Tibial artery (tissue), 4 donors: ENCODE data around the gene CMTR1.

Experiments used
- DNase-seq, 2 donors: peaks; one replicate each; pipeline ENCODE4 v3.0.0-alpha.2; 2019
- H3K27ac ChIP-seq, 2 donors: fragments of 200-600 bp; sonication (generic) in 1 of 2; 1 replicate in 1 of 2; 2 replicates in 1 of 2; pipeline ENCODE4 v1.5.1; 2018 to 2019; ENCODE audit warnings: mild to moderate bottlenecking in 1 of 2
- H3K27me3 ChIP-seq, 2 donors: fragments of 200-600 bp; sonication (generic) in 1 of 2; one replicate each; pipeline versions ENCODE4 v1.5.1 to v1.6.0; 2016 to 2019
- H3K36me3 ChIP-seq, 3 donors: fragments of 200-600 bp; sonication (generic) in 2 of 3; one replicate each; pipeline ENCODE4 v1.5.1; 2016 to 2019; ENCODE audit warnings: mild to moderate bottlenecking in 2 of 3
- H3K4me1 ChIP-seq, 4 donors: fragments of 200-600 bp; sonication (generic) in 2 of 4; 1 replicate in 3 of 4; 2 replicates in 1 of 4; pipeline ENCODE4 v1.5.1; 2016 to 2019
- H3K4me3 ChIP-seq, 2 donors: fragments of 200-600 bp; sonication (generic) in 1 of 2; 1 replicate in 1 of 2; 2 replicates in 1 of 2; pipeline ENCODE4 v1.5.1; 2018 to 2019; ENCODE audit warnings: mild to moderate bottlenecking in 2 of 2
- H3K9me3 ChIP-seq, 3 donors: fragments of 200-600 bp; sonication (generic) in 1 of 3; one replicate each; pipeline ENCODE4 v1.5.1; 2016 to 2019
- intact Hi-C: fragments of 100-400 bp; cut with DNase I; formaldehyde crosslinking; loops from one replicate; pipeline ENCODE4 v1.15.0; 2023; ENCODE audit warnings: low total_unique reads
- TF ChIP-seq, protein P1 (sequence below), 2 experiments: fragments of 200-600 bp in 1 of 2; fragments of 450-650 bp in 1 of 2; IDR thresholded peaks; one replicate each; pipeline ENCODE4 v1.5.1; 2017 to 2019; ENCODE audit warnings: antibody characterized with exemption in 2 of 2, mild to moderate bottlenecking in 1 of 2, moderate library complexity in 1 of 2

The CMTR1 gene

DNA sequence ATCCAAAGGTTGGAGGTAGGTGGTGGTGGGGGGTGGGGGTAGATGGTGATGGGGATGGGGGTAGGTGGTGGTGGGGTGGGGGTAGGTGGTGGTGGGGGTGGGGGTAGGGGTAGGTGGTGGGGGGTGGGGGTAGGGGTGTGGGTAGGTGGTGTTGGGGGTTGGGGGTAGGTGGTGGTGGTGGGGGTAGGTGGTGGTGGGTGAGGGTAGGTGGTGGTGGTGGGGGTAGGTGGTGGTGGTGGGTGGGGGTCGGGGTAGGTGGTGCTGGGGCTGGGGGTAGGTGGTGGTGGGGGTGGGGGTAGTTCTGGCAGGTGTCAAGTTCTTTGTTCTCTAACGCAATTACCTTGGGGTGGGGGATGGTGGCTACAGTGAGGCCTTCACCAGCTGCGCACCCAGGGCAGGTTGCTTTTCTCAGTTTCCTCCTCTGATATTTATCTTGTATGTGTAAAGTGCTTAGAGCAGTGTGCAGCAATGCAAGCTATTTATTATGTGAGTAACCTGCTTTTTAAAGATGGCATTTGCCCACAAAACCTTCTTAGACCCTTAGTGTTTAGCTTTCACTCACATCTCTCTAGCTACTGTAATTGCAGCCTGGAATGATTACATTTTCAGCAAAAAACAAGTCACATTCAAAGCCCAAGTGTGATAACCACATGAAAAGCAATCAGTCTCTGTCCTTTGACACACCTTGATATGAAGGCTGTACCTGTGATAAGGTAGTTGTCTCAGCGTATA lies 74.8 kb downstream of the CMTR1 start:
- H3K9me3 ChIP-seq: no peaks in the 10 kb centered on the region
- intact Hi-C loops: no loop called here
- peaks cover 0 to 18% of the 10 kb centered on the region in 2 donors for H3K27me3 ChIP-seq
- H3K27ac ChIP-seq: no peak overlapping the region
- DNase-seq: no peak
- H3K36me3 ChIP-seq: no peaks in the 10 kb centered on the region
- H3K4me3 ChIP-seq: no peak overlapping the region
- TF ChIP-seq, protein P1, sequence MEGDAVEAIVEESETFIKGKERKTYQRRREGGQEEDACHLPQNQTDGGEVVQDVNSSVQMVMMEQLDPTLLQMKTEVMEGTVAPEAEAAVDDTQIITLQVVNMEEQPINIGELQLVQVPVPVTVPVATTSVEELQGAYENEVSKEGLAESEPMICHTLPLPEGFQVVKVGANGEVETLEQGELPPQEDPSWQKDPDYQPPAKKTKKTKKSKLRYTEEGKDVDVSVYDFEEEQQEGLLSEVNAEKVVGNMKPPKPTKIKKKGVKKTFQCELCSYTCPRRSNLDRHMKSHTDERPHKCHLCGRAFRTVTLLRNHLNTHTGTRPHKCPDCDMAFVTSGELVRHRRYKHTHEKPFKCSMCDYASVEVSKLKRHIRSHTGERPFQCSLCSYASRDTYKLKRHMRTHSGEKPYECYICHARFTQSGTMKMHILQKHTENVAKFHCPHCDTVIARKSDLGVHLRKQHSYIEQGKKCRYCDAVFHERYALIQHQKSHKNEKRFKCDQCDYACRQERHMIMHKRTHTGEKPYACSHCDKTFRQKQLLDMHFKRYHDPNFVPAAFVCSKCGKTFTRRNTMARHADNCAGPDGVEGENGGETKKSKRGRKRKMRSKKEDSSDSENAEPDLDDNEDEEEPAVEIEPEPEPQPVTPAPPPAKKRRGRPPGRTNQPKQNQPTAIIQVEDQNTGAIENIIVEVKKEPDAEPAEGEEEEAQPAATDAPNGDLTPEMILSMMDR (IDR thresholded peaks at IDR 0.05): no peak
- H3K4me1 ChIP-seq: no peaks in the 10 kb centered on the region

DNA sequence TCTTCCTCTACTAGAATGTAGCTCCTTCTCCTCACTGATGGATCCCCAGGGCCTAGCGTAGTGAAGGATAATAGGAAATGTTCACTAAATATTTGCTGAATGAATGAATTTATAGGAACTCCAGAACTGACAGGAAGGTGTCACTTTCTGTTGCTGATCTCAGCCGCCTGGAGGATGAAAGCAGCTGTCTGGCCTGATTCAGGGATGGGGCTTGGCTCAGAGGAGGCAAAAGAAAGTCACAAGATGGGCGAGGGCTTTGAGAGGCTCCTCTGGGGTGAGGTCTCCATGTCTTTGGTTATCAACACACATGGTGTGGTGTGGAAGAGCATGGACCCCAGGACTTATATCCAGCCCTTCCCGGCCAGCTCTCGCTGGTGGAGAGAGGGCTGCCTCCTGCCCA lies 78.2 kb downstream of the CMTR1 start:
- peaks cover 0 to 7% (median 0%) of the 10 kb centered on the region in 4 donors for H3K4me1 ChIP-seq
- intact Hi-C loops: no loop called here
- no peak overlapping the region for H3K4me3 ChIP-seq

DNA sequence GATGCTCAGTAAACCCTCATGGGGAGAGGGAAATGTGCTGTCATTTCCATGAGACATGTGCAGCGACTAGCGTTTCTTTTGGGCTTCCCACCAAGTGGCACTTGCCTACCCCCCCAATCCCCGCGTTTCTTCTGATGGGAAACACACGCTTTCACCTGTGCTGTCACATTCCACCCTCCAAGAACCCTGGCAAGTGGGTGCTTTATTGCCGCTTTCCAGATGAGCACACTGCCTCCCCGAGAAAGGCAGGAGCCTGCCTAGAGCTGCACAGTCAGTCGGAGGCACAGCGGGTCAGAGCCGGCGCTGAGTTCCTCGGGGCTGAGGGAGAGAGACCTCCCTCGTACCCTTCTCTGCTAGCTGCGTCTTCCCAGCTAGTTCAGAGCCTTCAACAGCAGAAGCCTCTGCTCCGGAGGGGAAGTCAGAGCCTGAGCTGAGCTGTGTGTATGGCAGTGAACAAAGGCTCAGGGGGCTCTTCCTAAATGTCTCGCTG lies 78.9 kb downstream of the CMTR1 start:
- H3K4me1 ChIP-seq: peaks cover 0 to 15% (median 0%) of the 10 kb centered on the region in 4 donors
- intact Hi-C loops: no loop called here
- no peak overlapping the region for H3K4me3 ChIP-seq
- H3K9me3 ChIP-seq: no peaks in the 10 kb centered on the region
- H3K36me3 ChIP-seq: no peaks in the 10 kb centered on the region
- H3K27me3 ChIP-seq: peaks cover 0 to 47% of the 10 kb centered on the region in 2 donors
- TF ChIP-seq, protein P1 (IDR thresholded peaks at IDR 0.05): no peak
- H3K27ac ChIP-seq: no peak overlapping the region
- DNase-seq: no peak

More for the DNA sequence above, 78.2 kb downstream of the CMTR1 start:
- Histone ChIP-seq H3K9me3 (no peaks in the 10 kb centered on the region), H3K27ac (no peak overlapping the region), H3K36me3 (no peaks in the 10 kb centered on the region), H3K27me3 (peaks cover 0 to 39% of the 10 kb centered on the region in 2 donors)
- no peak for DNase-seq
- TF ChIP-seq, protein P1 (IDR thresholded peaks at IDR 0.05): no peak

DNA sequence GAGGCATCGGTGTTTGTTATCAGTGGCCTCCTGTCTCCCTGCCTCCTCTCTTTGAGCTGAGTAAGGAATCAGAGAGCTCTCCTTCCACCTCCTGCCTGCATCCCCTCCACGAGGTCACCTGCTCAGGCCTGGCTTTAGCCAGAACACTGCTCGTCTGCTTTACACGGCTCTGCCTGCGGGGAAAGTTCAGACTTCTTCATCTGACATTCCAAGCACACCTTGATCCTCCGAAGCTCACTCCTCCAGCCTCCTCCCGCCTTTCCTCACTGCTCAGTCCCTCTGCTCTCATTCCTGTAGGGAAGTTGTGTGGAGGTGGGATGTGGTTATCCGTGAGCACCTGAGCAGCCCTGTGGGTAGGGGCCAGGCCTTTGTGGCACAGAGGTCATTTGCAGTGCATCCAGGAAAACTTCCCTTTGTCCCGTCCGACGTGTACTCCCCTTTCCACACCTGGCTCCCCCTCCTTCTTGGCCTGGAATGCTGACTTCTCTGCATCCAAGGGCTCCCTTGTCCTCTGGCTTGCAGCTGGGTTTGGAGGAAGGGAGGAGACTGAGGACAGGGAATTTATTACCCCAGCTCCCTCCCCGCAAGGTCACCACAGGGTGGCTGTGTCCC lies 79.5 kb downstream of the CMTR1 start:
- H3K4me1 ChIP-seq: peaks cover 0 to 16% (median 0%) of the 10 kb centered on the region in 4 donors
- no peak overlapping the region for H3K27ac ChIP-seq
- no peak overlapping the region for H3K4me3 ChIP-seq
- H3K36me3 ChIP-seq: no peaks in the 10 kb centered on the region
- peaks cover 0 to 47% of the 10 kb centered on the region in 2 donors for H3K27me3 ChIP-seq
- DNase-seq: no peak
- TF ChIP-seq, protein P1 (IDR thresholded peaks at IDR 0.05): no peak
- intact Hi-C loops: no loop called here
- no peaks in the 10 kb centered on the region for H3K9me3 ChIP-seq

DNA sequence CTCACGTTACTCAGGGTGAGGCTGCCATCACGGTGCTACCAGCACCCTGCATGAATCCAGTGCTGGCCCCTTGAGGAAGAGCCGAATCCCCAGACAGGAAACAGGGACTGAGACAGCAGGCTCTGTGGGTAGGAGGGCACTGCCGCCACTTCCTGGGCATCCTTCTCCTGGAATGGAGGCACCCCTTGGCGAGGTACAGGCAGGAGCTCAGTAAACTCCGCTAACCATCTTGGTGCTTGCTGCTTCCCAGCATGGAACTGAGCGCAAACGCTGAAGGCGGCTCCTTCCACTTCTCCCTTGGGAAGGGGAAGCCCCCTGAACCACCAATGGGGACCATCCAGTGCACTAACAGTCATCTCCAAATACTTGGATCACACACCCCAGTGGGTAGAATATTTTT lies 80.1 kb downstream of the CMTR1 start:
- H3K36me3 ChIP-seq: no peaks in the 10 kb centered on the region
- H3K4me3 ChIP-seq: no peak overlapping the region
- TF ChIP-seq, protein P1 (IDR thresholded peaks at IDR 0.05): no peak
- no peak overlapping the region for H3K27ac ChIP-seq
- peaks cover 0 to 47% of the 10 kb centered on the region in 2 donors for H3K27me3 ChIP-seq
- DNase-seq: no peak
- intact Hi-C loops: no loop called here
- H3K4me1 ChIP-seq: peaks cover 0 to 16% (median 0%) of the 10 kb centered on the region in 4 donors
- H3K9me3 ChIP-seq: no peaks in the 10 kb centered on the region
